MG63 (cell line): ENCODE results near the gene UBE2O. TPM values are rescaled to one million over a fixed set of nuclear protein-coding genes. Genes with fewer than 3 reads are reported as not detected.
A peak's percentile ranks its signal among the peaks of the same experiment; 100 is the strongest.

ENCODE experiments used
- DNase-seq: peaks from one replicate; pipeline ENCODE4 v3.0.0-alpha.2; 2020
- H3K27me3 ChIP-seq: fragments of 250-450 bp; sonication (Bioruptor Pico); 2 replicates; pipeline ENCODE4 v1.5.1; 2020; ENCODE audit warnings: mild to moderate bottlenecking, moderate library complexity
- H3K36me3 ChIP-seq: fragments of 250-450 bp; sonication (Bioruptor Pico); 2 replicates; pipeline ENCODE4 v1.5.1; 2020; ENCODE audit warnings: mild to moderate bottlenecking, moderate library complexity
- H3K4me3 ChIP-seq: fragments of 250-450 bp; sonication (Bioruptor Pico); 2 replicates; pipeline ENCODE4 v1.5.1; 2020; ENCODE audit warnings: mild to moderate bottlenecking, moderate library complexity
- H3K9me3 ChIP-seq: fragments of 250-450 bp; sonication (Bioruptor Pico); 2 replicates; pipeline ENCODE4 v1.5.1; 2020; ENCODE audit warnings: mild to moderate bottlenecking, moderate library complexity
- total RNA-seq: library from RNA; depleted of rRNA; stranded (reverse); fragments of >200 nt; shearing (Covaris generic); gene quantifications from 2 replicates; pipeline ENCODE4 v1.2.3, GENCODE V29; 2014; ENCODE audit warnings: low replicate concordance

UBE2O gene
- total RNA-seq, 1 experiment from 2014 or later, result 32.7 TPM

DNA sequence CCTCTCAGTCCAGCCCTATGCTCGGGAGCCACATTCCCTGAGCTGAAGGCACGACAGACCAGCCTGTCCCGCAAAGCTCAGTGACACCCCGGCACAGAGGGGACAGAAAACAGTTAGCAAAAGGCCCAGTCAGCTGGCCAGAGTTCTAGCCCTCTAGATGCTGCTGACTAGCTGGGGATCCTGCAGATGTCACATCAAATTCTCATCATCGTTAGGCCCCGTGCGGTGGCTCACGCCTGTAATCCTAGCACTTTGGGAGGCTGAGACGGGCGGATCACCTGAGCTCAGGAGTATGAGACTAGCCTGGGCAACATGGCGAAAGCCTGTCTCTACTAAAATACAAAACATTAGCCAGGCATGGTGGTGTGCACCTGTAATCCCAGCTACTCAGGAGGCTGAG lies 17.2 kb downstream of the UBE2O start:
- no peak overlapping the region for H3K4me3 ChIP-seq
- no peaks in the 10 kb centered on the region for H3K27me3 ChIP-seq
- no peak for DNase-seq
- no peaks in the 10 kb centered on the region for H3K9me3 ChIP-seq
- peaks cover 13% of the 10 kb centered on the region for H3K36me3 ChIP-seq

DNA sequence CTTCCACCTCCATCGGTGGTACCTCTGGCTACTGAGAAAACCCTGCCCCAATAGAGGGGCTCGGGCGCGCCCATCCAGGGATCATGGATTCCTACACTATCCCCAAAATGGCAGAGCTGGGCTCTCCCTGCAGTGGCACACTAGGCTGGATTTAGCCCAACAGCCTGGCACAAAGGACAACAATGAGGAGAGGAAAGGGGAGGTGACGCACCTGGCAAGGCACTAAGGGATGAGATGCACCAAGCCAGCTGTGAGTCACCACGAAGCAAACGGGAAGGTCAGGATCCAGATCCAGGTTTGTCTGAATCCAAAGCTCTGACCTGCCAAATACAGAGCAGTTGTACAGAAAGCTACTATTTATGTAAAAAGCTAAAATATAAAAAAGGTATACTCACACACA lies 18.1 kb downstream of the UBE2O start:
- H3K36me3 ChIP-seq, result peaks cover 15% of the 10 kb centered on the region
- H3K27me3 ChIP-seq, result no peaks in the 10 kb centered on the region
- no peaks in the 10 kb centered on the region for H3K9me3 ChIP-seq
- peak; percentile 17 for DNase-seq
- no peak overlapping the region for H3K4me3 ChIP-seq

DNA sequence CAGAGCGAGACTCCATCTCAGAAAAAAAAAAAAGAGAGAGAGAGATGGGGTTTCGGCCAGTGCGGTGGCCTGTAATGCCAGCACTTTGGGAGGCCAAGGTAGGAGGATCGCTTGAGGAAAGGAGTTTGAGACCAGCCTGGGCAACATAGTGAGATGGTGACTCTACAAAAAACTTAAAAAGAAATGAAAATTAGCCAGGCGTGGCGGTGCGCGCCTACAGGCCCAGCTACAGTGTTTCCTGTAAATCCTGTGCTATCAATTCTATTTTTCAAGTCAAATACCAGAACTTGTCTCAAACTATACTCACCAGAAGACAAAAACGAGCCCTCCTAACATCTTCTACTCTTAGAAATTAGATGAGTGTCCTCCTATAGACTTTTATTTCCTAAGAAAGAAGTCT lies 19.3 kb downstream of the UBE2O start:
- no peak for DNase-seq
- Histone ChIP-seq H3K36me3 (peaks cover 11% of the 10 kb centered on the region), H3K4me3 (no peak overlapping the region), H3K27me3 (no peaks in the 10 kb centered on the region), H3K9me3 (no peaks in the 10 kb centered on the region)

DNA sequence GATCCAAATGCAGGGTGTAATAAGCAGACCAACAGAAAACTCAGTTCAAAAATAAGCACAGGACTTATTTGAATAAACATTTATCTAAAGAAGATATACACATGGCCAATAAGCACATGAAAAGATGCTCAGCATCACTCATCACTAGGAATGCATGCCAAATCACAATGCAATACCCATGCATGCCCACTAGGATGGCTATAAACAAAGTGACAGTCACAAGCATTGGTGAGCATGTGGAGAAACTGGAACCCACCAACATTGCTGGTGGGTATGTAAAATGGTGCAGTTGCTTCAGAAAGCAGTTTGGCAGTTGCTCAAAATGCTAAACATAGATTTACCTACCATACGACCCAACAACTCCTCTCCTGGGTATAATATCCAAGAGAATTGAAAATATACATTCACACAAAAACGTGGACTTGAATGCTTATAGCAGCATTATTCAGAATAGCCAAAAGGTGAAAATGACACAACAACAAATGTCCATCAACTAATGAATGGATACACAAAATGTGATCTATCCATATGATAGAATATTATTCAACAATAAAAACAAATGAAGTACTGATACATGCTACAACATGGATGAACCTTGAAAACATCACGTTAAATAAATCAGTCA lies 20.1 kb downstream of the UBE2O start:
- Histone ChIP-seq H3K36me3 (peaks cover 11% of the 10 kb centered on the region), H3K9me3 (no peaks in the 10 kb centered on the region), H3K27me3 (no peaks in the 10 kb centered on the region), H3K4me3 (no peak overlapping the region)
- DNase-seq, result peak; percentile 31

DNA sequence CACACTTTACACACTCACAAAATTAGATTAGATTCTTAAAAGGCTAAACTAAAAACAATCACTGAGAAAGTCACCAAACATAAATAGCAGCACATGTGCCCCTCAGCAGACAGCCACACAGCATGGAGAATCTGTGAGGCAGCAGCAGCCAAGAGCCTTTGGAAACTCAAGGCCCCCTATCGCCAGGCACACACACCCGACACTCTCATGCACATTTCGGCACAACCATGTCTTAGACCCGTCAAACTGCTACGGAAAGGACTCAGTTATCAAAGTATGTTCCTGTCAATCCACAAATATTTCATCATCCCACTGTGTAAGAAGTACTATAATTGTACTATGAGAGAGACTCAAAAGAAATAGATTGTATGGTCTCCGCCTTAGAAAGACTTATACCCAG lies 20.9 kb downstream of the UBE2O start:
- Histone ChIP-seq H3K9me3 (no peaks in the 10 kb centered on the region), H3K4me3 (no peak overlapping the region), H3K27me3 (no peaks in the 10 kb centered on the region), H3K36me3 (peaks cover 11% of the 10 kb centered on the region)
- DNase-seq, result no peak

DNA sequence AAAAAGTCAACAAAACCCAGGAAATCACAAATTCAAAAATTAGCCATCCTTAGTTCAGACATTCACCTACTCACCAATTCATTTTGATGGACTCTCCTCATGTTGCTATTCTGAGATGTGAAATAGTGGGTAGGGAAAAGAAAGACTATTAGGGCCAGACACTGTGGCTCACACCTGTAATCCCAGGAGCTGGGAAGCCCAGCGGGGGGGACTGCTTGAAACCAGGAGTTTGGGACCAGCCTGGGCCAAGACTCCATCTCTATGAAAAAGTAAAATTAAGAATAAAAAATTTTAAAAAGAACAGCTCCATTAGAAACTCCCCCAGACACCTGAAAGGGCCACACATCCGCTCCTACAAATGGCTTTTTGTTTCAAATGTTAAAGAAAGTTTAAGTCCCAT lies 21.4 kb downstream of the UBE2O start:
- Histone ChIP-seq H3K27me3 (no peaks in the 10 kb centered on the region), H3K36me3 (peaks cover 11% of the 10 kb centered on the region), H3K9me3 (no peaks in the 10 kb centered on the region), H3K4me3 (no peak overlapping the region)
- no peak for DNase-seq

DNA sequence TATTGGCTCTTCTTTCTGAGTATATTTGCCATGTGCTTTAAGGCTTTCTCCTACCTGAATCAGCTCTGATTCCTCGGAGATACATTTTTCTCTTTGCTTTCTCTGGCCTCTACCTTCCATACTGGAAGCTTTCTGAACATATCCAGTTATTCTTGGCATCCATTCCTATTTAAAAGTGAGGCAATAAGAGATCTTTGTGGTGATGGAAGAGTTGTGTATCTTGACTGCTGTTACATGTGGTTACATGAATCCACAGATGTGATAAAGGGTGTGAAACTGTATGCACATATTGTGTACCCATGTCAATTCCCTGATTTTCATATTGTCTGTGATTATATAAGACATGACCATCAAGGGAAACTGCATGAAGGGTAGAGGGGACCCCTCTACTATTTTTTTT lies 24.4 kb downstream of the UBE2O start:
- H3K9me3 ChIP-seq, result no peaks in the 10 kb centered on the region
- no peak for DNase-seq

DNA sequence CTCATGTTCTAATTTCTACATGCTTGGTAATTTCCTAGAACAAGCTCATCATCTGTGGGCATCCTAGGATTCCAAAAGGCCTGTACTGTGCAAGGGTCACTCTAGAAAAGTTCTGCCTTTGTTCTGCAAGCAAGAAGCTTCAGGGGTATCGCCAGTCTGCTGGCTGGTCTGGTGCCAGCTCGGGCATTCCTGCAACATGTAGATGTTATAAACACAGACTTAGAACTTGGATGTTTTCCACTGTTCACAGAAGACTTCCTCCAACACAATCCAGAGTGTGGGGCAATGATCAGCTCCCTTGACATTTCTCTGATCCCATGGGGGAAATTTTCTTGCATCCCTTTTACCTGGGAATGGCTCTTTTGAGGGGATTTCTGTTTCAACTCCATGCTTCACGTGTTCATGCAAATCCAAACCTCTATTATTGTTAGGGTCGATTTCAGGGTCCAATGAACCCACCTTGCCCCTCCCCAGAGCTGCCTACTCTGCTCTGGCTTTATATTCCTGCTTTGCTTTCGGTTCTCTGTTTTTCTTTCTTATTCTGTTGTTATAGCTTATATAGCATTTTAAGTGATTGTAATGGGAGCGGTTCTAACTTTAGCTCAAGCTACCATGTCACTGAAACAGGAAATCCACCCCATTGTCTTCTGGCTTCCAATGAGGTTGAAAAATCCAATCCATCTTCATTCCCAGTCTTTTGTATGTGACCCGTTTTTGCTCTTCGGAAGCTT lies 25.3 kb downstream of the UBE2O start:
- Histone ChIP-seq H3K9me3 (no peaks in the 10 kb centered on the region), H3K36me3 (peaks cover 2% of the 10 kb centered on the region), H3K4me3 (no peak overlapping the region), H3K27me3 (no peaks in the 10 kb centered on the region)
- DNase-seq, result peak; percentile 76

More for the DNA sequence above, 24.4 kb downstream of the UBE2O start:
- H3K27me3 ChIP-seq, result no peaks in the 10 kb centered on the region
- H3K4me3 ChIP-seq, result no peak overlapping the region
- H3K36me3 ChIP-seq, result peaks cover 5% of the 10 kb centered on the region

DNA sequence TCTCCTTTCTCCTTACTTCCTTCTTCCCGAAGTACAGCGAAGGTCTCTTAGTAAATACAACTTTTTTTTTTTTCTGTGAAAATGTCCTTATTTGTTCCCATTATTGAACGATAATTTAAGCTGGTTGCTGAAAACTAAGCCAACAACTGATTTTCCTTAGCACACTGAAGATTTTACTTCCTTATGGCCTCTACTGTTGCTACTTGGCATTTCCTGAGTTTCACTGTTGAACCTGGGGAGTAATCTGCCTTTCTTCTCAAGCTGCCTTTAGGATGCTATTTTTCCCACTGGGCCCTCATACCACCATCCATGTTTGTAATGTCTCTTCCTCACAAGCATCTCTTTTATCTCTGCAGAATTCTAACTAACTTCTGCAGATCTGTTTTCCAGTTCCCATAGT lies 26.1 kb downstream of the UBE2O start:
- no peak overlapping the region for H3K4me3 ChIP-seq
- no peak for DNase-seq
- H3K27me3 ChIP-seq, result no peaks in the 10 kb centered on the region
- no peaks in the 10 kb centered on the region for H3K9me3 ChIP-seq
- peaks cover 4% of the 10 kb centered on the region for H3K36me3 ChIP-seq

DNA sequence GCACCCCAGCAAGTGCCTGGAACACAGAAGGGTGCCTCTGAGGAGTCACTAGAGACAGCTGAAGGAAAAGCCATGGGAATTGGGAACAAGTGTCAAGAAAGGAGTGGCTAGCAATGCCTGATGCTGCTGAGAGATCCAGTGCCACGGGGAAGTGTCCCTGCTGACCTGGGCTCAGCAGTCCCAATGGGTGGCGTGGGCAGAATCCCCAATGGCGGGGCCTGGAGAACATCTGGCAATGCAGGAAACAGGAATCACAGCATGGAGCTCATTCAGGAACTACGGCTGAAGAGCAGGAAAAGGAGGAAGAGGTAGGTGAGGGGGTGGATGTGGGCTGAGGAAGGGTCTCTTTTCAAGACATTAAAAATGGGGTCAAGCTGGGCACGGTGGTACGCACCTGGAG lies 30.1 kb downstream of the UBE2O start:
- Histone ChIP-seq H3K9me3 (no peaks in the 10 kb centered on the region), H3K4me3 (no peak overlapping the region), H3K27me3 (no peaks in the 10 kb centered on the region), H3K36me3 (peaks cover 8% of the 10 kb centered on the region; the same call in 1 of the 2 replicates)
- DNase-seq, result no peak

DNA sequence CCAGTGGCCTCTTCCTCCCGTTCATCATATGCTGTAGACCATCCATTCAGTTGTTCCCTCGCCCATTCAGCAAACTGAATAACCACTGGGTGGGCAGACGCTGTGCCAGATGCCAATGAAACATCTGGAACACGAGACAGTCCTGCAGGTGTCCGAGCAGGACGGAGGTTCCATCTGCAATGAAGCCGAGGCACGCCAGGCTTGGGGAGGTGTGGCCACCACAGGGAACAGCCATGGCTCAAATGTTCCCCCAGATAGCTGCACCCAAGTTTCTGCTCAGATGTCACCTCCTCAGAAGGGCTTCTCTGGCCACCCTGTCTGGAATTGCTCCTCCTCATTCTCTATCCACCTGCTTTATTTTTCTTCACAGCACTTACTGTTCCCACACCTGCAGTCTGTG lies 30.5 kb downstream of the UBE2O start:
- DNase-seq, result no peak
- no peaks in the 10 kb centered on the region for H3K9me3 ChIP-seq
- H3K27me3 ChIP-seq, result no peaks in the 10 kb centered on the region
- H3K36me3 ChIP-seq, result peaks cover 9% of the 10 kb centered on the region
- H3K4me3 ChIP-seq, result no peak overlapping the region

DNA sequence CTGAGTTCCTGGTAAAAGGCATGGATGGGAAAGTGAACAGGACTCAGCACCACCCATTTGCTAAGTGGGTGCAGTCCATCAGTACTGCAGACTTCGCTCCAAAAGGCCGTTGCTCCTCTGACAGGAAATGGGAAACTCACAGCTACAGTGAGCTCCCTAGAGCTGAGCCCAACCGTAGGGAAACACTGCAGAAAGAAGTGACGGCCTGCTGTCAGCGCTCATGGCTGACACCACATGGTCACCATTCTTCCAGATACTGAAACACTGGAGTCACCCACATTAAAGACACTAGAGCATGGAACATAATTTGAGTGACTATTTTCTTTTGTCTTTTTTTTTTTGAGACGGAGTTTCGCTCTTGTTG lies 31.9 kb downstream of the UBE2O start:
- no peak overlapping the region for H3K4me3 ChIP-seq
- no peaks in the 10 kb centered on the region for H3K9me3 ChIP-seq
- H3K27me3 ChIP-seq, result no peaks in the 10 kb centered on the region
- no peak for DNase-seq
- peaks cover 14% of the 10 kb centered on the region for H3K36me3 ChIP-seq

DNA sequence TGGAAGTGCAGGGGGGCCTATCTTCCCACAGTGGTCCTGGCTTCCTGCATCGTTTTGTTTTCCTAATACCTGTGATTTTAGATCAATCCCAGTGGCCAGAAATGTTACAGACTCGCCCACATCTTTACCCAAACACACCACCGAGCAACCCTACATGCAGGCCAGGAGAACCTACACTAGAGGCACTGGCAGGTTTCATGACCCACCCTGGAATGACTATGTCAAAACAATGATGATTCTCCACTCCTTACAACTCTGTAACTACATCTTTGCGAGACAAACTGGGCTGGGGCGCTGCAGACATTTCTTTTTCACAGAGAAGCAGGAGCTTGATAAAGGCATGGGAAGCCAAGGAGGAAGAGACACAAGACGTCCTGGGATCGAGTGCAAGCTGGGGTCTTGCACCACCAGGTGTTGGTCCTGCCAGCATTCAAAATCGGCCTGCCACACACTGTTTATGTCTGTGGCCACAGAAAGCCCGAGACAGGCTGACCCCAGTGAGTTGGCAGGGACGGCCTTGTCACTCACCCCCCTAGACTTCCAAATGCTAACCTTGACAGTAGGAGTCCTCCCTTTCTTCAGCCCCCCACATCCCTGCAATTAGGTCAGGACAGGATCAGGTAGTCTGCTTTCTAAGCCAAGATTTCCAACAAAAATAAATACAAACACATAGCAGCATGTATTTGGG lies 32.5 kb downstream of the UBE2O start:
- Histone ChIP-seq H3K9me3 (no peaks in the 10 kb centered on the region), H3K4me3 (no peak overlapping the region), H3K27me3 (no peaks in the 10 kb centered on the region), H3K36me3 (peaks cover 14% of the 10 kb centered on the region)
- DNase-seq, result no peak

DNA sequence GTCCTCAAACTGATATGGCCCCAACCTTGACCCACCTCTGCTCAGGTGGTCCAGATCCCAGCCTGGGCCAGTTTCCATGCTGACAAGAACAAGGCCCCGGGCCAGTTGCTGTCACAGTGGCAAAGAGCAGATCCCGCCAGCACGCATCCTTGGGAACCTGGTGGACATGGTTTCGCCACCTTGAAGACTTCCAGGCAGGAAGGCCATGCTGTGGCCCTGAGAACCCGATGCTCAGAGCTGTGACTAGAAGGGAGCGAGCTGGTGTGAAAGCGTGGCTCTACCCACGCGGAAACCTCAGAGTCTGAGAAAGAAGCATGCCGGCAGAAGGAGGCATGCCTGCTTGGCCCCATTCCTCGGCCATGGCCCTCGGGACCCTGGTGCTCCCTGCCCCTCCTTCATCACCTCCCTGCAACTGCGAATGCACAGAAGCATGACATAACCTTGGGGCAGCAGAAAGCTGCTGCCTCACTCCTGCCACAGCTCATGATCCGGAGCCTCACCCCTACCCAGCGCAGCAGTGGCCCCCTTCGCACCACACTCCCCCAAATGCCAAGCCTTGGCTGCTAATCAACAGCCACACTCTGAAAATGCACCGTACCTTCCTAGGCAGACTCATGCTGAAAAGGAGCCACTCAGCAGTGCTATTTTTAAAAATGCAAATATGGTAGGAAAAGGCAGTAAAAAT lies 33.2 kb downstream of the UBE2O start:
- DNase-seq, result no peak
- Histone ChIP-seq H3K4me3 (no peak overlapping the region), H3K27me3 (no peaks in the 10 kb centered on the region), H3K36me3 (peaks cover 14% of the 10 kb centered on the region), H3K9me3 (no peaks in the 10 kb centered on the region)

DNA sequence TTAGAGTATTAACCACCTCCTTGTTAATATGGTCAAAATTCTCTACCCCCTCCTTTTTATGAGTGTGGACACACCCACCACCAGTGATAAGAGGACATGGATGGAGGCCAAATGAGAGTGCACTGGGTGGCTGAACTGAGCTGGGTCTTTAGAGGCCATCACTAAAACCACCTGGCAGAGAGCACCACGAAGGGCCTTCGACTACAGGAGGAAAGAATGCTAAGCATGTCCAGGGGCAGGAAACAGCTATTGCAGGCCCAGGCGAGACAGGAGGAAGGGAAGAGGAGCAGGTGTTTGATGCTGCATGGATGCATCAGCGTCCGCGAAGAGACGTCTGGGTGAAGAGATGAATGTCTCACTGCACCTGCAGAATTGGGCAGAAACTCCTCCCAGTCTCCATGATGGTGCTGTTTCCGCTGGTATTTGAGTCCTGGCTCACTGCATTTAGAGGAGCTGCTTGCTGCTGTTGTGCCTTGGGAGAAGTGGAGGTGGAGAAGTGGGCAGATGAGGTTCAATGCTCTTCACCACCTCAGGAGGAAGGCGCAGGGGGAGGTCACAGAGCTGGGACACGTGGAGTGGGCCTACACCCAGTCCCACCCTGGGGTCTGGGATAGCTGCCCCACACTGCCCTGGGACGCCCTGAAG lies 35.3 kb downstream of the UBE2O start:
- Histone ChIP-seq H3K4me3 (no peak overlapping the region), H3K9me3 (no peaks in the 10 kb centered on the region), H3K36me3 (peaks cover 21% of the 10 kb centered on the region), H3K27me3 (no peaks in the 10 kb centered on the region)
- DNase-seq, result no peak

DNA sequence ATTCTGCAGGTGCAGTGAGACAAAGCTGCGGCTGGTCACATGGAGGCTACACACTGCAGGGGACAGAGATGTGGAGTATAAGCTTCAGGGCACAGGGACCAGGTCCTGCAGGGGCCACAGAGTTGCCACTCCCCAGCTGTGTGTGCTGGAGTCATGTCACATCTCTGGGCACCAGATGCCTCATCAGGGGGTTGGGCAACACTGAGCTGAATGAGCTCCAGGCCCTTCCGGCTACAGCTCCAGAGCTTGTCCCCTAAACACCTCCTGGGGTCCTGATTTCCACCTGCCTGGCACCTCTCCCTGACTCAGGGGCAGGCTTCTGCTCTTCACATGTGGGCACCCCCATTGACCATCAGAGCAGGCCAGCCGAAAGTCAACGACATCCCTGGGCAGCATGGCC lies 36.1 kb downstream of the UBE2O start:
- no peak for DNase-seq
- no peaks in the 10 kb centered on the region for H3K27me3 ChIP-seq
- H3K9me3 ChIP-seq, result no peaks in the 10 kb centered on the region
- H3K36me3 ChIP-seq, result peaks cover 23% of the 10 kb centered on the region
- no peak overlapping the region for H3K4me3 ChIP-seq

DNA sequence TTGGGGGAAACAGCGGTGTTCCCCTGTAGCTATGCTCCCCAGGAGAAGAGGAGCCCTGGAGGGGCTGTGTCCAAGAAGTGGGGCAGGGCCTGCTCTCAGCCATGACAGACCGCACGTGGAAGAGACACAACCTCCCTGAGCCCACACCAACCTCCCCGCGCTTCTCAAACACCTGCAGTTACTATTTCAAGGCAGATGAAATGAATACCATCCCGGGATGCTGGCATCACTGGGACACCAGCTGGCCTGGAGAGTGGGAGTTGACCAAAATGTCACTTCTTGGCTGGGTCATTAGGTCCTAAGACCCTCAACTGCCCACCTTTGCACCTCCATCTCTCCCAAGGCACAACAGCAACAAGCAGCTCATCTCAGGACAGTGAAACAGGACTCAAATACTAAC lies 36.5 kb downstream of the UBE2O start:
- Histone ChIP-seq H3K36me3 (peaks cover 21% of the 10 kb centered on the region), H3K4me3 (no peak overlapping the region), H3K27me3 (no peaks in the 10 kb centered on the region), H3K9me3 (no peaks in the 10 kb centered on the region)
- no peak for DNase-seq
